GM23338 (cell line): ENCODE results near the gene CCDC91. TPM values are rescaled to one million over a fixed set of nuclear protein-coding genes. Genes with fewer than 3 reads are reported as not detected.

ENCODE experiments used
- ATAC-seq: fragments of 200-7000 bp; cut with Tn5 transposase; 3 replicates; pipeline ENCODE4 v1.9.1; 2020
- DNase-seq: peaks from one replicate; pipeline ENCODE4 v3.0.0-alpha.2; 2015; ENCODE audit warnings: low spot score
- H2AFZ ChIP-seq: fragments of 200-600 bp; sonication (generic); 2 replicates; pipeline ENCODE4 v1.8.0; 2016; ENCODE audit warnings: antibody characterized with exemption, mild to moderate bottlenecking, moderate library complexity
- H3F3A ChIP-seq: fragments of 200-600 bp; sonication (generic); replicated peaks from 2 replicates; pipeline ENCODE4 v1.8.0; 2017; ENCODE audit warnings: antibody characterized with exemption, mixed run types, low read depth
- H3K27ac ChIP-seq: fragments of 200-600 bp; sonication (generic); 2 replicates; pipeline ENCODE4 v1.6.1; 2016; ENCODE audit warnings: low read depth
- H3K27me3 ChIP-seq: fragments of 200-600 bp; sonication (generic); 2 replicates; pipeline ENCODE4 v1.8.0; 2016; ENCODE audit warnings: mild to moderate bottlenecking, mixed run types, moderate library complexity; ENCODE audit not compliant: insufficient read depth
- H3K36me3 ChIP-seq: fragments of 200-600 bp; sonication (generic); 2 replicates; pipeline ENCODE4 v1.8.0; 2016; ENCODE audit warnings: mild to moderate bottlenecking; ENCODE audit not compliant: insufficient read depth
- H3K4me1 ChIP-seq: fragments of 200-600 bp; sonication (generic); 2 replicates; pipeline ENCODE4 v1.8.0; 2016; ENCODE audit warnings: mild to moderate bottlenecking, moderate library complexity; ENCODE audit not compliant: insufficient read depth
- H3K4me2 ChIP-seq: fragments of 200-600 bp; sonication (generic); 2 replicates; pipeline ENCODE4 v1.7.1; 2017; ENCODE audit warnings: mixed run types
- H3K4me3 ChIP-seq: fragments of 200-600 bp; sonication (generic); 2 replicates; pipeline ENCODE4 v1.6.1; 2016; ENCODE audit warnings: mixed run types
- H3K79me2 ChIP-seq: fragments of 200-600 bp; sonication (generic); replicated peaks from 2 replicates; pipeline ENCODE4 v1.8.0; 2017; ENCODE audit warnings: mild to moderate bottlenecking; ENCODE audit not compliant: insufficient read depth
- H3K9me2 ChIP-seq: fragments of 200-600 bp; sonication (generic); 2 replicates; pipeline ENCODE4 v1.8.0; 2017; ENCODE audit not compliant: insufficient read depth
- H4K20me1 ChIP-seq: fragments of 200-600 bp; sonication (generic); replicated peaks from 2 replicates; pipeline ENCODE4 v1.8.0; 2017; ENCODE audit warnings: mild to moderate bottlenecking; ENCODE audit not compliant: insufficient read depth
- H3K27ac Mint-ChIP-seq: 2 replicates; pipeline ENCODE4 v1.8.0; 2020; ENCODE audit warnings: inconsistent platforms, mild to moderate bottlenecking, moderate library complexity, mixed read lengths
- H3K27me3 Mint-ChIP-seq: 3 replicates; pipeline ENCODE4 v1.8.0; 2022; ENCODE audit warnings: low read depth, mild to moderate bottlenecking, moderate library complexity, mixed read lengths, inconsistent platforms; ENCODE audit not compliant: insufficient read depth, poor library complexity
- H3K36me3 Mint-ChIP-seq: 3 replicates; pipeline ENCODE4 v1.8.0; 2021; ENCODE audit warnings: low read depth, mild to moderate bottlenecking, inconsistent platforms, moderate library complexity, mixed read lengths
- H3K4me1 Mint-ChIP-seq: 3 replicates; pipeline ENCODE4 v1.8.0; 2020; ENCODE audit warnings: mild to moderate bottlenecking, inconsistent platforms, mixed read lengths
- H3K4me3 Mint-ChIP-seq: 3 replicates; pipeline ENCODE4 v1.8.0; 2021; ENCODE audit warnings: moderate library complexity, mild to moderate bottlenecking, inconsistent platforms, mixed read lengths
- H3K9me3 Mint-ChIP-seq: 3 replicates; pipeline ENCODE4 v1.8.0; 2020; ENCODE audit warnings: moderate library complexity, mild to moderate bottlenecking, inconsistent platforms, mixed read lengths
- CREB1 ChIP-seq: fragments of 250-450 bp; sonication (Bioruptor Pico); IDR thresholded peaks from 2 replicates; pipeline ENCODE4 v1.5.0; 2020; ENCODE audit warnings: low read depth, mild to moderate bottlenecking, moderate library complexity
- CTCF ChIP-seq, 2 experiments: fragments of 200-600 bp in 1 of 2; sonication (generic) in 1 of 2; conservative IDR thresholded peaks; 2 replicates each; pipeline versions ENCODE4 v1.5.1 to v1.6.1; 2016 to 2017; ENCODE audit warnings: antibody characterized with exemption in 2 of 2, low read depth in 2 of 2, mild to moderate bottlenecking in 2 of 2, moderate library complexity in 1 of 2
- ETS1 ChIP-seq: IDR thresholded peaks from 2 replicates; pipeline ENCODE4 v1.6.1; 2016; ENCODE audit warnings: antibody characterized with exemption
- EZH2 ChIP-seq: fragments of 200-600 bp; sonication (generic); IDR thresholded peaks from one replicate; pipeline ENCODE4 v1.8.0; 2017; ENCODE audit warnings: antibody characterized with exemption, mild to moderate bottlenecking, low read depth; ENCODE audit not compliant: unreplicated experiment
- EZH2phosphoT487 ChIP-seq: fragments of 200-600 bp; sonication (generic); IDR thresholded peaks from one replicate; pipeline ENCODE4 v1.8.1; 2018; ENCODE audit warnings: antibody characterized with exemption; ENCODE audit not compliant: unreplicated experiment
- JUNB ChIP-seq: IDR thresholded peaks from one replicate; pipeline ENCODE4 v1.6.1; 2016; ENCODE audit warnings: antibody characterized with exemption; ENCODE audit not compliant: unreplicated experiment
- NANOG ChIP-seq: IDR thresholded peaks from 2 replicates; pipeline ENCODE4 v1.6.1; 2016; ENCODE audit warnings: antibody characterized with exemption, borderline replicate concordance
- POLR2AphosphoS5 ChIP-seq: IDR thresholded peaks from 2 replicates; pipeline ENCODE4 v1.6.1; 2016; ENCODE audit warnings: antibody characterized with exemption, low read depth
- REST ChIP-seq: IDR thresholded peaks from one replicate; pipeline ENCODE4 v1.6.1; 2018; ENCODE audit warnings: antibody characterized with exemption; ENCODE audit not compliant: unreplicated experiment
- STAT1 ChIP-seq: IDR thresholded peaks from one replicate; pipeline ENCODE4 v1.6.1; 2016; ENCODE audit warnings: antibody characterized with exemption; ENCODE audit not compliant: unreplicated experiment
- ZNF114 ChIP-seq: fragments of 250-450 bp; sonication (Bioruptor Pico); IDR thresholded peaks from 2 replicates; pipeline ENCODE4 v1.5.0; 2020; ENCODE audit warnings: mild to moderate bottlenecking, moderate library complexity
- ZNF331 ChIP-seq: fragments of 250-450 bp; sonication (Bioruptor Pico); IDR thresholded peaks from 2 replicates; pipeline ENCODE4 v1.5.0; 2020; ENCODE audit warnings: low read depth, mild to moderate bottlenecking, moderate library complexity
- ZNF462 ChIP-seq: fragments of 250-450 bp; sonication (Bioruptor Pico); IDR thresholded peaks from 2 replicates; pipeline ENCODE4 v1.5.0; 2020; ENCODE audit warnings: mild to moderate bottlenecking, moderate library complexity
- polyA plus RNA-seq: library from polyadenylated mRNA; unstranded; fragments of >200 nt; fragmentation: Nextera tagmentation; extraction: Ambion mirVana; gene quantifications from 2 replicates; pipeline ENCODE4 v1.2.1, GENCODE V29; 2016
- total RNA-seq: library from RNA; depleted of rRNA; stranded (reverse); fragments of >200 nt; shearing (Covaris generic); gene quantifications from 2 replicates; pipeline ENCODE4 v1.2.3, GENCODE V29; 2014

CCDC91 gene
- total and polyA plus RNA-seq, 2 experiments from 2014 or later: 24.7 to 48.7 TPM

GRCh38 chr12:28231248-28231647, 41.0 kb downstream of the CCDC91 start:
- TF ChIP-seq ZNF331 (no peak), JUNB (no peak), ZNF114 (CRISPR knock-in tag) (no peak), EZH2phosphoT487 (no peak), POLR2AphosphoS5 (no peak), REST (no peak), CREB1 (no peak), ZNF462 (no peak), ETS1 (no peak), EZH2 (no peak), STAT1 (no peak), CTCF (conservative IDR thresholded peaks at IDR 0.05; ENCODE audit: low read depth in 2 of 2) (no peak), NANOG (no peak)
- no peaks in the 10 kb centered on the region for H3K4me1 ChIP-seq
- DNase-seq (no peak), ATAC-seq (no peak)
- no peak overlapping the region for H2AFZ ChIP-seq
- Mint-ChIP-seq H3K27ac (no peak overlapping the region), H3K27me3 (peaks cover 1% of the 10 kb centered on the region), H3K9me3 (no peaks in the 10 kb centered on the region), H3K4me1 (peaks cover 3% of the 10 kb centered on the region; the same call in 1 of the 3 replicates), H3K4me3 (no peak overlapping the region), H3K36me3 (peaks cover 4% of the 10 kb centered on the region; the same call in 2 of the 3 replicates)
- H3K36me3 ChIP-seq: no peaks in the 10 kb centered on the region
- no peak overlapping the region for H3K4me2 ChIP-seq
- H3F3A ChIP-seq: no peaks in the 10 kb centered on the region
- H3K4me3 ChIP-seq: no peak overlapping the region
- no peaks in the 10 kb centered on the region for H3K27me3 ChIP-seq
- H3K27ac ChIP-seq: no peak overlapping the region
- no peaks in the 10 kb centered on the region for H3K9me2 ChIP-seq
- peaks cover 71% of the 10 kb centered on the region for H3K79me2 ChIP-seq
- no peaks in the 10 kb centered on the region for H4K20me1 ChIP-seq
